ENCODE measurements around the gene TIPIN. TPM values are rescaled to one million over a fixed set of nuclear protein-coding genes. Genes with fewer than 3 reads are reported as not detected.
"Not testable (repeated sequence)": the region's sequence is repeated elsewhere in the genome, so short reads cannot be mapped to it uniquely, and the experiment has no call there.

Gene TIPIN
- polyA plus RNA-seq, 6 donors from 2014 or later = 6.2 to 14.8 (median 12.4) TPM

DNA sequence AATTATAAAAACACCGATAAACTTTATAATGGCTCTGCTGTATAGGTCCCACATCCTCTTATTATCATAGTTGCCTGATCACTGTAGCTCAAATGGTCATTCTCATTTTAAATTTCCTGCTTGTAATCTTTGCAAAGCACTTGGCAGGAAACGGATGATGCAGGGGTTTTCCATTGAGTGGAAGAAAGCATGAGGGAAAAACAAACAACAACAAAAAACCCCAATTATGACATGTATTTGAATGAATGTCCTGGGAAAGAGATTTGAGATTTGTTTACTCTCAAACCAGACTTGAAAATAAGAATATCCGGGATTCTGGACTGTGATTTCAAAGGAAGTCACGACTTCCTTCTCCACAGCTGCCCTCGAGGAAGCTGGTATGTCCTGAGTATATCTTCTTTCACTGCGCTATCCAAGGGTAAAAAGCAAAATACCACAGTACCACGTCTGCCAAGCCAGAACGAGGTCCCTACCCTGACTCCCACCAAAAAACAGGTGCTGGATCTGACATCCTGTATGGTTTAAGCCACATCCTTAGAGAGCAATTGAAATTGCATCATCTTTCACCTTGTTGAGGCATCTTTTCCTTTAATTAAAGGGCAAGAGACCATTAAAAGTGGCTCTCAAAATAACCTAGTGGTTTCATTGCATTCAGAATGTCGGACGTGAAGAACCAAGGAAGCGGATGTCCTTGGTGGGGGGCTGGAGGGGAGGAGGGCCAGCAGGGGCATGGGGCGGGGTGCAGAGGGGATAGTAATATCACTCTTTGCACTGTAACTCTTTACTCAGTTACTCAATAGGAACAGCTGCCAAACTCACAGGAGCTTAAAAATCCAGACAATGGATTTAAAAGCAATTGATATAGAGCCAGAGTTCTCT lies 13.5 kb upstream of the TIPIN start:
- Mint-ChIP-seq H3K4me1 (peaks cover 11 to 18% (median 13%) of the 10 kb centered on the region in 3 donors), H3K36me3 (no peaks in the 10 kb centered on the region), H3K27me3 (no peaks in the 10 kb centered on the region), H3K9me3 (peaks cover 0 to 11% (median 2%) of the 10 kb centered on the region in 7 donors), H3K4me3 (peak overlapping the region in 7 of 8 donors; percentile 41 to 84 (median 75)), H3K27ac (peak overlapping the region in 4 of 6 donors; percentile 49 to 73 (median 61))
- DNase-seq (no peak), ATAC-seq (ENCODE audit: low read depth in 2 of 2) (peak; percentile 58 to 65)

DNA sequence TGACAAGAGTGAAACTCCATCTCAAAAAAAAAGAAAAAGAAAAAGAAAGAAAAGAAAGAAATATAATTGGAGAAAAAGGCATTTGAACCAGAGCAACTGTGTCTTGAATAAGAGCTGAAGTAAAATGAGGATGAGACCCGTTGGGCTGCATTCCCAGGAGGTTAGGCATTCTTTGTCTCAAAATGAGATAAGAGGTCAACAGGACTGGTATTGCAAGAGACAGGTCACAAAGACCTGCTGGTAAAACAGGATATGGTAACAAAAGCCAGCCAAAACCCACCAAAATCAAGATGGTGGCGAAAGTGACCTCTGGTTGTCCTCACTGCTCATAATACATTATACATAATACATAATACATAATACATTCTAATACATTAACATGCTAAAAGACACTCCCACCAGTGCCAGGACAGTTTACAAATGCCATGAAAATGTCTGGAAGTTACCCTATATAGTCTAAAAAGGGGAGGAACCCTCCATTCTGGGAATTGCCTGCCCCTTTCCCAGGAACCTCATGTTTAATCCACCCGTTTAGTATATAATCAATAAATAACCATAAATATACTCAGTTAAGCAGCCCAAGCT lies 8.6 kb upstream of the TIPIN start:
- Mint-ChIP-seq H3K36me3 (no peaks in the 10 kb centered on the region), H3K4me3 (no peak overlapping the region), H3K27ac (no peak overlapping the region), H3K27me3 (no peaks in the 10 kb centered on the region), H3K9me3 (no peaks in the 10 kb centered on the region), H3K4me1 (peaks cover 7 to 10% (median 8%) of the 10 kb centered on the region in 3 donors)
- ATAC-seq (ENCODE audit: low read depth in 2 of 2) (no peak), DNase-seq (no peak)

DNA sequence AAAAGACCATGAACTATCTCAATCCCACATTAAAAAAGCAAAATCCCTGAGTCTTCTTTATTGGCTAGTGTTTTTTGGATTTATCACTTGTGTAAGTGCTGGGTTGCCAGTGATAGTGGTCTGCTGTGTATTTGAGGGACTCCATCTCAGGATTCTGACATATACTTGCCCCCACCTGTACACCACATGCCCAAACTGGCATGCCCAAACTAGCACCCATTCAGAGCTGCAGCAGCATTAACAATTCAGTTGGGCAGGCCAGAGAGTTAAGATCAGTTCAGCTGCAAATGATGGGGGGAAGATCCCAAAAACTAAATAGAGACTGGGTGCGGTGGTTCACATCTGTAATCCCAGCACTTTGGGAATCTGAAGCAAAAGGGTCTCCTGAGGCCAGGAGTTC lies 6.3 kb upstream of the TIPIN start:
- H3K4me3 Mint-ChIP-seq = no peak overlapping the region
- no peaks in the 10 kb centered on the region for H3K36me3 Mint-ChIP-seq
- H3K27ac Mint-ChIP-seq = no peak overlapping the region
- no peaks in the 10 kb centered on the region for H3K27me3 Mint-ChIP-seq
- DNase-seq (no peak), ATAC-seq (ENCODE audit: low read depth in 2 of 2) (no peak)
- peaks cover 0 to 4% (median 0%) of the 10 kb centered on the region in 3 donors for H3K4me1 Mint-ChIP-seq
- H3K9me3 Mint-ChIP-seq = no peaks in the 10 kb centered on the region

DNA sequence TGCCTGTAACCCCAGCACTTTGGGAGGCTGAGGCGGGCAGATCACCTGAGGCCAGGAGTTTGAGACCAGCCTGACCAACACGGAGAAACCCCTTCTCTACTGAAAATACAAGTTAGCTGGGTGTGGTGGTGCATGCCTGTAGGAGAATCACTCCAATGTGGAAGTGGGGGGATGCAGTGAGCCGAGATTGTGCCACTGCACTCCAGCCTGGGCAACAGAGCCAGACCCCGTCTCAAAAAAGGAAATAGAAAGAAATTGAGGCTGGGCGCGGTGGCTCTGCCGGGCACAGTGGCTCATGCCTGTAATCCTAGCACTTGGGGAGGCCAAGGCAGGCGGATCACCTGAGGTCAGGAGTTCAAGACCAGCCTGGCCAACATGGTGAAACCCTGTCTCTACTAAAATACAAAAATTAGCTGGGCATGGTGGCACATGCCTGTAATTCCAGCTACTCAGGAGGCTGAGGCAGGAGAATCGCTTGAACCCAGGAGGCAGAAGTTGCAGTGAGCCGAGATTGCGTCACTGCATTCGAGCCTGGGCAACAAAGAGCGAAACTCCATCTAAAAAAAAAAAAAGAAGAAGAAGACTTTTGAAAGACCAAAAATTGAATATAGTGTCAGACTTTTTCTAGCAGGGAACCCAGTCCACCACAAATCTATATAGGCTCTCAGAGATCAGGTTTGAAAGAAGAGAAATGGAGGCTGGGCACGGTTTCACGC lies 5.4 kb upstream of the TIPIN start:
- H3K27me3 Mint-ChIP-seq; H3K9me3 Mint-ChIP-seq; ATAC-seq (ENCODE audit: low read depth in 2 of 2); H3K4me1 Mint-ChIP-seq; DNase-seq; H3K36me3 Mint-ChIP-seq: not testable (repeated sequence)
- Mint-ChIP-seq H3K27ac (peak overlapping the region in 2 of 6 donors; percentile 16 to 24), H3K4me3 (peak overlapping the region in 1 of 8 donors; percentile 64)

DNA sequence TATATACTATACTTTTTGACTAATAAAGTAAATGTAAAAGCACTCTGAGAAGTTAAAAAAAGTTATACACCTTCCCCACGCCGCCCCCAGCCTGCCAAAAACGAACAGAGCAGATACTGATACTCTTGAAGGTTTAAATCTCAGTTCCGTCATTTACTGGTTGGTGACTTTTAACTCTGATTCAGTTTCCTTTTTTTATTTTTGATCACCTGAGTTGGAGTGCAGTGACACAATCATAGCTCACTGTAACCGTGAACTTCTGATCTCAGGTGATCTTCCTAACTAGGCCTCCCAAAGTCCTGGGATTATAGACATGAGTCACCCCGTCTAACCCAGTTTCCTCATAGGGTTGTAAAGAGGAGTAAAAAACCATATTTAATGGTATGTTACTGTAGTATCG lies 3.3 kb upstream of the TIPIN start:
- peaks cover 0 to 2% (median 0%) of the 10 kb centered on the region in 7 donors for H3K9me3 Mint-ChIP-seq
- no peaks in the 10 kb centered on the region for H3K27me3 Mint-ChIP-seq
- ATAC-seq (ENCODE audit: low read depth in 2 of 2) (no peak), DNase-seq (no peak)
- H3K36me3 Mint-ChIP-seq = no peaks in the 10 kb centered on the region
- peaks cover 11 to 25% (median 18%) of the 10 kb centered on the region in 3 donors for H3K4me1 Mint-ChIP-seq
- H3K4me3 Mint-ChIP-seq = peak overlapping the region in 1 of 8 donors; percentile 26
- peak overlapping the region in 3 of 6 donors; percentile 15 to 49 (median 23) for H3K27ac Mint-ChIP-seq

DNA sequence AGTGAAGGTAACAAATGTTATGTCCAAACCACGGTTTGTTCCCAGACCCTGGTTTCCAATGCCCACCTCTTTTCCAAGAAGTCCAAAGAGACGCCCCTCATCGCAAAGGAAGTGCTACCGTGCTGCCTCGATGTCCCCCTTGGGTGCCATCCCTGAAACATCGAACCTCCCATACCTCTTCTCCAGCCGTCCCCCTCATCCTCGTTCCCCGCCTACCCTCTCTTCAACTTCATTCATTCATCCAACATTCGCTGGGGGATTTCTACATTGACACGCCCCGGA lies 467 bp downstream of the TIPIN start:
- Mint-ChIP-seq H3K27ac (peak overlapping the region; percentile 91 to 98 (median 96)), H3K27me3 (no peaks in the 10 kb centered on the region), H3K4me3 (peak overlapping the region; percentile 90 to 100 (median 96)), H3K4me1 (peaks cover 15 to 28% (median 18%) of the 10 kb centered on the region in 3 donors), H3K36me3 (no peaks in the 10 kb centered on the region), H3K9me3 (peaks cover 0 to 3% (median 0%) of the 10 kb centered on the region in 7 donors)
- DNase-seq (no peak), ATAC-seq (ENCODE audit: low read depth in 2 of 2) (no peak)

DNA sequence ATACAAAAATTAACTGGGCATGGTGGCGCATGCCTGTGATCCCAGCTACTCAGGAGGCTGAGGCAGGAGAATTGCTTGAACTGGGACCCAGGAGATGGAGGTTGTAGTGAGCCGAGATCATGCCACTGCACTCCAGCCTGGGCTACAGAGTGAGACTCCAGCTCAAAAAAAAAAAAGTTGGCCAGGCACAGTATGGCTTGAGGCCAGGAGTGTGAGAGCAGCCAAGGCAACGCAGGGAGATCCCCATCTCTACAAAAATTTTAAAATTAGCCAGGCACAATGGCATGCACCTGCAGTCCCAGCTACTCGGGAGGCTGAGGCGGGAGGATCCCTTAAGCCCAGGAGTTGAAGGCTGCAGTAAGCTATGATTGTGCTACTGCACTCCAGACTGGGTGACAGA lies 8.0 kb downstream of the TIPIN start:
- not testable (repeated sequence) for ATAC-seq (ENCODE audit: low read depth in 2 of 2); H3K4me1 Mint-ChIP-seq; H3K27ac Mint-ChIP-seq; H3K9me3 Mint-ChIP-seq; DNase-seq; H3K27me3 Mint-ChIP-seq; H3K4me3 Mint-ChIP-seq
- peaks cover 7 to 20% of the 10 kb centered on the region in 2 donors for H3K36me3 Mint-ChIP-seq

DNA sequence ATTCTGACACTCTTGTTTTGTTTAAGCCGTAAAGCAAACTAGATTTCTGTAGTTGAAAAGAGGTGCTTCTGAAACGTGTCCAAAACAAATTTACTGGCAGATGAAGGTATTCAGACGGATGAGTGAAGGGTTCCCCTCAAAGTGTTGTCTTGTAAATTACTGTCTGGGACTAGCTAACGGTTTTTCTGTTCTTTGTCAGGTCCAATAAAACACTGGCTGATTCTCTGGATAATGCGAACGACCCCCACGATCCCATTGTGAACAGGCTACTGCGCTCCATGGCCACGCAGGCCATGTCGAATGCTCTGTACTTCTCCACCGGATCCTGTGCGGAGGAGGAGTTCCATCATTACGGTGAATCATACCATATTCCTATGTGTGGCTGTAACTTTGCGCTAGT lies 27.7 kb downstream of the TIPIN start:
- H3K4me3 Mint-ChIP-seq = no peak overlapping the region
- peaks cover 14% of the 10 kb centered on the region in 2 donors for H3K36me3 Mint-ChIP-seq
- H3K9me3 Mint-ChIP-seq = no peaks in the 10 kb centered on the region
- DNase-seq = no peak
- H3K27me3 Mint-ChIP-seq = no peaks in the 10 kb centered on the region
- H3K4me1 Mint-ChIP-seq = no peaks in the 10 kb centered on the region
- peak overlapping the region in 1 of 6 donors; percentile 60 for H3K27ac Mint-ChIP-seq
- no peak for ATAC-seq (ENCODE audit: low read depth in 2 of 2)

DNA sequence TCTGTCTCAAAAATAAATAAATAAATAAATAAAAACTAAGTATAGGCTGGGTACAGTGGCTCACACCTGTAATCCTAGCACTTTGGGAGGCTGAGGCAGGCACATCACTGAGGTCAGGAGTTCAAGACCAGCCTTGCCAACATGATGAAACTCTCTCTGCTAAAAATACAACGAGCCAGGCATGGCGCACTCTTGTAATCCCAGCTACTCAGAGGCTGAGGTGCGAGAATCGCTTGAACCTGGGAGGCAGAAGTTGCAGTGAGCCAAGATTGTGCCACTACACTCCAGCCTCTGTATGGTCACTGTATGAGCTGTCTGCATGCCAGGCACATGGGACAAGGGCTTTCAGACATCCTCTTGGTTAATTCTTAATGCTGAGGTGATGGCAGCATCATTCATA lies 28.7 kb downstream of the TIPIN start:
- DNase-seq (no peak), ATAC-seq (ENCODE audit: low read depth in 2 of 2) (no peak)
- Mint-ChIP-seq H3K9me3 (no peaks in the 10 kb centered on the region), H3K36me3 (peaks cover 8 to 11% of the 10 kb centered on the region in 2 donors), H3K4me1 (no peaks in the 10 kb centered on the region), H3K27ac (peak overlapping the region in 1 of 6 donors; percentile 32), H3K4me3 (no peak overlapping the region), H3K27me3 (no peaks in the 10 kb centered on the region)

DNA sequence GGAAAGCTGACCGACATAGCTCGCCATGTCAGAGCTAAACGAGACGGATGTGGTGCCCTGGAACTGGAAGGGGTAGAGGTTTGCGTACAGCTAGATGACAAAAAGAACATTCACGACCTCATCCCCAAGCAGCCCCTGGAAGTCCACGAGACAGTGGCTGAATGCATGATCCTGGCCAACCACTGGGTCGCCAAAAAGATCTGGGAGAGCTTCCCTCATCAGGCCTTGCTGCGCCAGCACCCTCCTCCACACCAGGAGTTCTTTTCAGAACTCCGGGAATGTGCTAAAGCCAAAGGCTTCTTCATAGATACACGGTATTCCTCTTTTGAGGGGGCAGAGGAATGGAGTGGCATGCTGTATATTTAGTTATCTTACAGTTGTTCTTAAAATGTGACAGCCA lies 30.4 kb downstream of the TIPIN start:
- Mint-ChIP-seq H3K4me3 (no peak overlapping the region), H3K9me3 (no peaks in the 10 kb centered on the region), H3K36me3 (peaks cover 6 to 8% of the 10 kb centered on the region in 2 donors), H3K4me1 (no peaks in the 10 kb centered on the region), H3K27me3 (no peaks in the 10 kb centered on the region), H3K27ac (peak overlapping the region in 1 of 6 donors; percentile 5)
- ATAC-seq (ENCODE audit: low read depth in 2 of 2) = no peak
- no peak for DNase-seq

DNA sequence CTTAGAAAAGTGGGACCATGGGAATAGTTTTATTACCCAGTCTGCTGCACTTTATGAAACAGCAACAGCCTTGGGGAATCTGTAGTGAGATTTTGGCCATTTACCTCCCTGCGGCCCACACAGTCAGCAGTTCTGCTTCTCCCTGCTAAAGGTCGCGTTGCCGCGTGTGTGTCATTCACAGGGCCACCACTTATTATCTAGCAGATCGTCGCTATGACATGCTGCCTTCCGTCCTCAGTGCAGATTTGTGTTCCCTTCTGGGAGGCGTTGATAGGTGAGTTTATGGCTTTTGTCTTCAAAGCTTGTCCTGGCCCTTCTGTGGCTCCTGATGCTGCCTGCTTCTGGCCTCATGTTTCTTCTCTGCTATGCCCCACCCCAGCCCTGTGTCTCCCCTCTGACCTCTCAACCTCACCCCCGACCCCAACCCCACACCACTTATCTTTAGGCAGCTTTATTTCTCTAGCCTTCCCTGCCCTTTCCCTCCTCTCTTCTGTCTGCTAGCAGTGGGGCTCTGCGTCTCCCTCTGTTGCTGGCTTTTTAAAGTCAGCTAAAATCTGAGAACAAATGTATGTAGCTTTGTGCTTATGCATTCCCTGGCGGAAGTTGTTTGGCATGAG lies 33.1 kb downstream of the TIPIN start:
- no peaks in the 10 kb centered on the region for H3K9me3 Mint-ChIP-seq
- H3K4me3 Mint-ChIP-seq = no peak overlapping the region
- no peaks in the 10 kb centered on the region for H3K27me3 Mint-ChIP-seq
- H3K36me3 Mint-ChIP-seq = peaks cover 0 to 6% of the 10 kb centered on the region in 2 donors
- DNase-seq (no peak), ATAC-seq (ENCODE audit: low read depth in 2 of 2) (no peak)
- no peaks in the 10 kb centered on the region for H3K4me1 Mint-ChIP-seq
- peak overlapping the region in 4 of 6 donors; percentile 52 to 84 (median 58) for H3K27ac Mint-ChIP-seq

DNA sequence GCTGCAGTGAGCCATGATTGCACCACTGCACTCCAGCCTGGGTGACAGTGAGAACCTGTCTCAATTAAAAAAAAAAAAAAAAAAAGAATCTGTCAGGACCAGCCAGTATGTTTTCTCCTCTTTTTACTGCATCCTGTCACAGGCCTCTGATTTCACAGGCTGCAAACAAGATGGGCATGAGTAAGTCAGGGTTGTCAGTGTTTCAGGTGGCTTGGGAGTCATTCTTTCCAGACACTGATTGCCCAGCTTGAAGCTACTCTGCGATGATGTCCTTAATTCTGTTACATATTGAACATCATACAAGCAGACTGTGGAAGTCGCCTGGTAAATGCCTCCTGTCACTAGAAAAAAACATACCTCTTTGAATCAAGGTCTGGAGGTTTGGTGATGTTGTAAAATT lies 44.3 kb downstream of the TIPIN start:
- no peaks in the 10 kb centered on the region for H3K9me3 Mint-ChIP-seq
- no peak overlapping the region for H3K27ac Mint-ChIP-seq
- H3K36me3 Mint-ChIP-seq = peaks cover 24 to 39% of the 10 kb centered on the region in 2 donors
- H3K4me1 Mint-ChIP-seq = peaks cover 0 to 8% (median 0%) of the 10 kb centered on the region in 3 donors
- H3K27me3 Mint-ChIP-seq = no peaks in the 10 kb centered on the region
- no peak for DNase-seq
- ATAC-seq (ENCODE audit: low read depth in 2 of 2) = no peak
- H3K4me3 Mint-ChIP-seq = no peak overlapping the region

DNA sequence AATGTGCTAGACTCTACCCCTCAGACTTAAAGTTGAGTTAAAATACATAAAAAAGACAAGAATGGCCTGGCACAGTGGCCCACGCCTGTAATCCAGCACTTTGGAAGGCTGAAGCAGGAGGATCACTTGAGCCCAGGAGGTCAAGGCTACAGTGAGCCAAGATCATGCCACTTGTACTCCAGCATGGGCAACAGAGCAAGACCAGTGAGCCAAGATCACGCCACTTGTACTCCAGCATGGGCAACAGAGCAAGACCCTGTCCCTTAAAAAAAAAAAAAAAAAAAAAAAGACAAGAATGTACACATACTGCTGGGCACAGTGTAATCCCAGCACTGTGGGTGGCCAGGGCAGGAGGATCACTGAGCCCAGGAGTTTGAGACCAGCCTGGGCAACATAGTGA lies 45.7 kb downstream of the TIPIN start:
- peak overlapping the region in 1 of 8 donors; percentile 8 for H3K4me3 Mint-ChIP-seq
- H3K27me3 Mint-ChIP-seq = no peaks in the 10 kb centered on the region
- no peak for DNase-seq
- ATAC-seq (ENCODE audit: low read depth in 2 of 2) = no peak
- H3K9me3 Mint-ChIP-seq = no peaks in the 10 kb centered on the region
- H3K4me1 Mint-ChIP-seq = peaks cover 0 to 4% (median 0%) of the 10 kb centered on the region in 3 donors
- H3K27ac Mint-ChIP-seq = peak overlapping the region in 2 of 6 donors; percentile 27 to 61
- peaks cover 26 to 28% of the 10 kb centered on the region in 2 donors for H3K36me3 Mint-ChIP-seq
